A549 (cell line): ENCODE measurements around the gene ZNF581.

Experiments used
- BHLHE40 ChIP-seq: IDR thresholded peaks from 2 replicates; pipeline ENCODE4 v1.6.1; 2012; ENCODE audit warnings: low read depth, low read length, inconsistent platforms
- CHD4 ChIP-seq: fragments of 200-600 bp; sonication (generic); IDR thresholded peaks from 2 replicates; pipeline ENCODE4 v1.6.1; 2016; ENCODE audit warnings: antibody characterized with exemption, mild to moderate bottlenecking, borderline replicate concordance
- CTCF ChIP-seq: fragments of >200 bp; sonication (Bioruptor Twin); formaldehyde crosslinking; IDR thresholded peaks from 3 replicates; pipeline ENCODE4 v1.5.1; 2016
- EP300 ChIP-seq, 2 experiments: fragments of >200 bp; sonication (Bioruptor Twin); formaldehyde crosslinking; IDR thresholded peaks; 2 replicates in 1 of 2; 3 replicates in 1 of 2; pipeline ENCODE4 v1.6.1; 2016 to 2017
- HOXA7 ChIP-seq: fragments of 250-450 bp; sonication (Bioruptor Pico); IDR thresholded peaks from 2 replicates; pipeline ENCODE4 v1.5.0; 2020; ENCODE audit warnings: mild to moderate bottlenecking, moderate library complexity
- JUN ChIP-seq, 2 experiments: fragments of >200 bp; sonication (Bioruptor Twin); formaldehyde crosslinking; IDR thresholded peaks; 2 replicates in 1 of 2; 3 replicates in 1 of 2; pipeline ENCODE4 v1.6.1; 2016 to 2017
- JUNB ChIP-seq: fragments of >200 bp; sonication (Bioruptor Twin); formaldehyde crosslinking; IDR thresholded peaks from 2 replicates; pipeline ENCODE4 v1.6.1; 2016
- MAX ChIP-seq: IDR thresholded peaks from 2 replicates; pipeline ENCODE4 v1.6.1; 2012
- MYC ChIP-seq: IDR thresholded peaks from 2 replicates; pipeline ENCODE4 v1.6.1; 2012; ENCODE audit warnings: mild to moderate bottlenecking, inconsistent platforms, low read length, improper control_type of control experiment, borderline replicate concordance
- NR3C1 ChIP-seq: fragments of >200 bp; sonication (Bioruptor Twin); formaldehyde crosslinking; IDR thresholded peaks from 3 replicates; pipeline ENCODE4 v1.6.1; 2017
- POLR2A ChIP-seq: IDR thresholded peaks from 2 replicates; pipeline ENCODE4 v1.6.1; 2012; ENCODE audit warnings: mild to moderate bottlenecking, low read length
- RAD21 ChIP-seq, 2 experiments: fragments of >200 bp in 1 of 2; sonication (Bioruptor Twin) in 1 of 2; formaldehyde crosslinking in 1 of 2; IDR thresholded peaks in 1 of 2; conservative IDR thresholded peaks in 1 of 2; 2 replicates in 1 of 2; 3 replicates in 1 of 2; pipeline ENCODE4 v1.6.1; 2012 to 2018; ENCODE audit warnings: inconsistent platforms in 1 of 2
- RCOR1 ChIP-seq: fragments of 150-350 bp; IDR thresholded peaks from 2 replicates; pipeline ENCODE4 v1.6.1; 2014; ENCODE audit warnings: antibody characterized with exemption, low read length, low read depth
- USF2 ChIP-seq: fragments of 450-650 bp; IDR thresholded peaks from 2 replicates; pipeline ENCODE4 v1.6.1; 2014; ENCODE audit warnings: antibody characterized with exemption

- TF ChIP-seq MAX (no peak; the same call in 1 of the 2 replicates), CTCF (no peak), JUNB (no peak), RCOR1 (no peak), BHLHE40 (no peak), CHD4 (no peak), JUN (IDR thresholded peaks at IDR 0.05) (no peak; a peak in 1 of 5 replicates), NR3C1 (no peak), MYC (no peak), EP300 (IDR thresholded peaks at IDR 0.05) (no peak; a peak in 1 of 5 replicates), USF2 (no peak), POLR2A (peak; percentile 2; the same call in 1 of the 2 replicates), HOXA7 (no peak), RAD21 (conservative IDR thresholded peaks at IDR 0.05 in 1 of 2, IDR thresholded peaks at IDR 0.05 in 1 of 2) (no peak)
These were observed 1.9 kb upstream of the ZNF581 start for GRCh38 chr19:55641426-55642152.
